ENCODE results near the gene ATP5PO. TPM values are rescaled to one million over a fixed set of nuclear protein-coding genes. Genes with fewer than 3 reads are reported as not detected.

ATP5PO gene
- total RNA-seq, 1 experiment from 2014 or later = 264 TPM

DNA sequence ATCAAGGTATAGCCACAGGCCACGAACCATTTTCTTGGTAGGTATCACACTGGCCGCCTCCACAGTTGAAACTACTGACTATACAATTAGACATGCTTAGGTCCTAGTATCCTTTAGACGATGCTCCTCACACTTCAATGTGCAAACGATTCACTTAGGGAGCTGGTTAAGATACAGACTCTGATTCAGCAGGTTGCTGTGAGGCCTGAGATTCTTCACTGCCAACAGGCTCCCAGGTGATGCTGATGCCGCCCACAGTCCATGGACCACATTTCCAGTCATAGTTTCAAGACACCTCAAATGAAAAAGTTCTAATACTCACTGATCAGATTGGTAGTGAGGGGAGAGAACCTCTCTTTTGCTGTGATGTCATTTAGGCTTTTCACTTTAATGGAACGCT lies 6.8 kb downstream of the ATP5PO start:
- no peak for DNase-seq (ENCODE audit: low spot score)
- H3K4me3 Mint-ChIP-seq = no peak overlapping the region
- no peaks in the 10 kb centered on the region for H3K9me3 Mint-ChIP-seq
- CTCF ChIA-PET = interaction anchor here (0.6 kb wide), 1 partner anchor 14 kb away, joined by 3 read pairs; no protein-coding TSS in a partner anchor
- H3K27ac Mint-ChIP-seq = no peak overlapping the region
- TF ChIP-seq GRHL2 (CRISPR knock-in tag; IDR thresholded peaks at IDR 0.05; ENCODE audit: insufficient replicate concordance, severe bottlenecking) (no peak), MXD4 (CRISPR knock-in tag; IDR thresholded peaks at IDR 0.05; ENCODE audit: borderline replicate concordance) (no peak), USF1 (CRISPR knock-in tag; IDR thresholded peaks at IDR 0.05) (no peak), ZNF219 (CRISPR knock-in tag; IDR thresholded peaks at IDR 0.05; ENCODE audit: borderline replicate concordance) (no peak), FOXJ3 (CRISPR knock-in tag; IDR thresholded peaks at IDR 0.05; ENCODE audit: borderline replicate concordance) (no peak), FOXP1 (CRISPR knock-in tag; IDR thresholded peaks at IDR 0.05; ENCODE audit: borderline replicate concordance) (no peak), TEAD4 (CRISPR knock-in tag; IDR thresholded peaks at IDR 0.05) (no peak), ARID4B (CRISPR knock-in tag; IDR thresholded peaks at IDR 0.05; ENCODE audit: borderline replicate concordance) (no peak), ETV6 (CRISPR knock-in tag; IDR thresholded peaks at IDR 0.05) (no peak), ZNF512 (CRISPR knock-in tag; IDR thresholded peaks at IDR 0.05; ENCODE audit: borderline replicate concordance) (no peak), ZNF138 (CRISPR knock-in tag; conservative IDR thresholded peaks at IDR 0.05) (no peak)
- TF ChIP-seq, protein P1, sequence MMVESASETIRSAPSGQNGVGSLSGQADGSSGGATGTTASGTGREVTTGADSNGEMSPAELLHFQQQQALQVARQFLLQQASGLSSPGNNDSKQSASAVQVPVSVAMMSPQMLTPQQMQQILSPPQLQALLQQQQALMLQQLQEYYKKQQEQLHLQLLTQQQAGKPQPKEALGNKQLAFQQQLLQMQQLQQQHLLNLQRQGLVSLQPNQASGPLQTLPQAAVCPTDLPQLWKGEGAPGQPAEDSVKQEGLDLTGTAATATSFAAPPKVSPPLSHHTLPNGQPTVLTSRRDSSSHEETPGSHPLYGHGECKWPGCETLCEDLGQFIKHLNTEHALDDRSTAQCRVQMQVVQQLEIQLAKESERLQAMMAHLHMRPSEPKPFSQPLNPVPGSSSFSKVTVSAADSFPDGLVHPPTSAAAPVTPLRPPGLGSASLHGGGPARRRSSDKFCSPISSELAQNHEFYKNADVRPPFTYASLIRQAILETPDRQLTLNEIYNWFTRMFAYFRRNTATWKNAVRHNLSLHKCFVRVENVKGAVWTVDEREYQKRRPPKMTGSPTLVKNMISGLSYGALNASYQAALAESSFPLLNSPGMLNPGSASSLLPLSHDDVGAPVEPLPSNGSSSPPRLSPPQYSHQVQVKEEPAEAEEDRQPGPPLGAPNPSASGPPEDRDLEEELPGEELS (CRISPR knock-in tag; IDR thresholded peaks at IDR 0.05) = no peak
- TF ChIP-seq, protein P2, sequence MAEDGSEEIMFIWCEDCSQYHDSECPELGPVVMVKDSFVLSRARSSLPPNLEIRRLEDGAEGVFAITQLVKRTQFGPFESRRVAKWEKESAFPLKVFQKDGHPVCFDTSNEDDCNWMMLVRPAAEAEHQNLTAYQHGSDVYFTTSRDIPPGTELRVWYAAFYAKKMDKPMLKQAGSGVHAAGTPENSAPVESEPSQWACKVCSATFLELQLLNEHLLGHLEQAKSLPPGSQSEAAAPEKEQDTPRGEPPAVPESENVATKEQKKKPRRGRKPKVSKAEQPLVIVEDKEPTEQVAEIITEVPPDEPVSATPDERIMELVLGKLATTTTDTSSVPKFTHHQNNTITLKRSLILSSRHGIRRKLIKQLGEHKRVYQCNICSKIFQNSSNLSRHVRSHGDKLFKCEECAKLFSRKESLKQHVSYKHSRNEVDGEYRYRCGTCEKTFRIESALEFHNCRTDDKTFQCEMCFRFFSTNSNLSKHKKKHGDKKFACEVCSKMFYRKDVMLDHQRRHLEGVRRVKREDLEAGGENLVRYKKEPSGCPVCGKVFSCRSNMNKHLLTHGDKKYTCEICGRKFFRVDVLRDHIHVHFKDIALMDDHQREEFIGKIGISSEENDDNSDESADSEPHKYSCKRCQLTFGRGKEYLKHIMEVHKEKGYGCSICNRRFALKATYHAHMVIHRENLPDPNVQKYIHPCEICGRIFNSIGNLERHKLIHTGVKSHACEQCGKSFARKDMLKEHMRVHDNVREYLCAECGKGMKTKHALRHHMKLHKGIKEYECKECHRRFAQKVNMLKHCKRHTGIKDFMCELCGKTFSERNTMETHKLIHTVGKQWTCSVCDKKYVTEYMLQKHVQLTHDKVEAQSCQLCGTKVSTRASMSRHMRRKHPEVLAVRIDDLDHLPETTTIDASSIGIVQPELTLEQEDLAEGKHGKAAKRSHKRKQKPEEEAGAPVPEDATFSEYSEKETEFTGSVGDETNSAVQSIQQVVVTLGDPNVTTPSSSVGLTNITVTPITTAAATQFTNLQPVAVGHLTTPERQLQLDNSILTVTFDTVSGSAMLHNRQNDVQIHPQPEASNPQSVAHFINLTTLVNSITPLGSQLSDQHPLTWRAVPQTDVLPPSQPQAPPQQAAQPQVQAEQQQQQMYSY (CRISPR knock-in tag; IDR thresholded peaks at IDR 0.05) = no peak
- TF ChIP-seq, protein P3, sequence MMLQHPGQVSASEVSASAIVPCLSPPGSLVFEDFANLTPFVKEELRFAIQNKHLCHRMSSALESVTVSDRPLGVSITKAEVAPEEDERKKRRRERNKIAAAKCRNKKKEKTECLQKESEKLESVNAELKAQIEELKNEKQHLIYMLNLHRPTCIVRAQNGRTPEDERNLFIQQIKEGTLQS (CRISPR knock-in tag; conservative IDR thresholded peaks at IDR 0.05) = no peak
- peaks cover 78% of the 10 kb centered on the region for H3K36me3 Mint-ChIP-seq
- POLR2A ChIA-PET = no interaction called here
- H3K4me1 Mint-ChIP-seq = no peaks in the 10 kb centered on the region
- H3K27me3 Mint-ChIP-seq (ENCODE audit: low read depth) = no peaks in the 10 kb centered on the region
- ATAC-seq = no peak

Measured in WTC11 (cell line).